GM12865 (cell line): Measurements from ENCODE around the gene RCN1.
"Not testable (repeated sequence)": the region's sequence is repeated elsewhere in the genome, so short reads cannot be mapped to it uniquely, and the experiment has no call there.

Experiments used
- DNase-seq: peaks from one replicate; pipeline ENCODE4 v3.0.0; 2010; ENCODE audit warnings: low read depth
- H3K4me3 ChIP-seq: 2 replicates; pipeline ENCODE4 v1.5.1; 2011; ENCODE audit warnings: mild to moderate bottlenecking, low read depth, low read length, control low read depth
- CTCF ChIP-seq: IDR thresholded peaks from 2 replicates; pipeline ENCODE4 v1.5.1; 2011; ENCODE audit warnings: low read length, control low read depth, low read depth, inconsistent platforms; ENCODE audit not compliant: insufficient read depth; ENCODE audit errors: missing control alignments

Gene RCN1

GRCh38 chr11:32053151-32053888, 37.6 kb upstream of the RCN1 start:
- no peak for TF ChIP-seq CTCF
- DNase-seq = no peak
- H3K4me3 ChIP-seq = no peak overlapping the region

GRCh38 chr11:32055861-32056260, 35.0 kb upstream of the RCN1 start:
- DNase-seq = no peak
- no peak overlapping the region for H3K4me3 ChIP-seq
- TF ChIP-seq CTCF = no peak

GRCh38 chr11:32056438-32056837, 34.4 kb upstream of the RCN1 start:
- no peak for TF ChIP-seq CTCF
- H3K4me3 ChIP-seq = no peak overlapping the region
- DNase-seq = no peak

GRCh38 chr11:32059686-32060462, 31.0 kb upstream of the RCN1 start:
- no peak overlapping the region for H3K4me3 ChIP-seq
- DNase-seq = no peak
- TF ChIP-seq CTCF = no peak

GRCh38 chr11:32062540-32062939, 28.3 kb upstream of the RCN1 start:
- H3K4me3 ChIP-seq = no peak overlapping the region
- TF ChIP-seq CTCF = no peak
- DNase-seq = no peak

GRCh38 chr11:32063031-32063430, 27.8 kb upstream of the RCN1 start:
- DNase-seq, H3K4me3 ChIP-seq: not testable (repeated sequence)

- no peak overlapping the region for H3K4me3 ChIP-seq
- TF ChIP-seq CTCF = no peak
- no peak for DNase-seq
These were observed 24.8 kb upstream of the RCN1 start for GRCh38 chr11:32065865-32066629.
